Sigmoid colon (tissue), 4 donors: Measurements from ENCODE around the gene SERPINB10.

Source experiments
- CTCF ChIP-seq, 4 experiments: fragments of 450-650 bp in 3 of 4; fragments of 200-600 bp in 1 of 4; IDR thresholded peaks; one replicate each; pipeline ENCODE4 v1.5.1; 2016 to 2019; ENCODE audit warnings: antibody characterized with exemption in 4 of 4, mild to moderate bottlenecking in 3 of 4, moderate library complexity in 2 of 4
- EP300 ChIP-seq, 4 donors: sonication (generic); formaldehyde crosslinking; IDR thresholded peaks; one replicate each; pipeline ENCODE4 v1.6.1; 2017; ENCODE audit warnings: antibody characterized with exemption in 4 of 4
- POLR2A ChIP-seq, 2 donors: fragments of 450-650 bp; IDR thresholded peaks; one replicate each; pipeline ENCODE4 v1.6.1; 2016; ENCODE audit warnings: antibody characterized with exemption in 2 of 2, mild to moderate bottlenecking in 2 of 2, moderate library complexity in 2 of 2
- POLR2AphosphoS5 ChIP-seq, 4 donors: sonication (generic); formaldehyde crosslinking; IDR thresholded peaks; one replicate each; pipeline ENCODE4 v1.6.1; 2017; ENCODE audit warnings: antibody characterized with exemption in 4 of 4

- TF ChIP-seq CTCF (IDR thresholded peaks at IDR 0.05) (no peak), POLR2A (IDR thresholded peaks at IDR 0.05) (no peak), EP300 (IDR thresholded peaks at IDR 0.05) (no peak), POLR2AphosphoS5 (IDR thresholded peaks at IDR 0.05) (no peak)
These were observed 3.1 kb upstream of the SERPINB10 start for GRCh38 chr18:63904694-63905093.
